Left forelimb (tissue), 1 donor: ENCODE data around the gene LILRB3.
"Not testable (repeated sequence)": the region's sequence is repeated elsewhere in the genome, so short reads cannot be mapped to it uniquely, and the experiment has no call there.

Experiments
- DNase-seq: peaks from one replicate; pipeline ENCODE4 v3.0.0-alpha.2; 2018; ENCODE audit warnings: low spot score

The LILRB3 gene

DNA sequence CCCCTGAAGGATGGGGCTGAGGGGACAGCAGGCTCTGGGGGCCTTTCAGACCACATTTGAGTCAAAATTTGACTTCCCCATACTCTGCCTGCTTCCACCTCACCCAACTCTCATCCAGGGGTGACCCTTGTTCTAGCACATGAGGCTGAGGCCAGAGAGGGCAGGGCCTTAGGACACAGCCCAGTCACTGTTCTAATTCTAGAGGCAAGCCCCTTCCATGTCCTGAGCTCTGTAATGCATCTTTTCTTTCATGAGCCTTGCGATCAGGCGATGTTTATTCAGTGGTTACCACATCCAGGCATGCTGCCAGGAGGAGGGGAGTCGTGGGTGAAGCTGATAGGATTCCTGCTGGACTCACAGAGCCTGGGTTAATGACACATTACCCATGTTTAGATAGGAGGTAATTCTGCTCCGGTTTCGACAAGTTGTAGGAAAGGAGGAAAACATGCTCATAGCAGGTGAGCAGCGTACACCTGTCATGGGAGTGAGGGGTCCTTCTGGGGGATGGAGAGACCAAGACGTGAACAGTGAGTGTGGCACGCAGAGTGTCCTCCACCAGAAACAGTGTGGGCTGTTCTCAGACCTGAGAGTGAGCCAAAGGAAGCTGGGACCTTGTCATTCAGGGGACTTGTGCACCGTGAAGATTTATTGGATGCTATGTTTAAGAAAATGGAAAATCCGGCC, 12.9 kb downstream of the LILRB3 start:
- no peak for DNase-seq

DNA sequence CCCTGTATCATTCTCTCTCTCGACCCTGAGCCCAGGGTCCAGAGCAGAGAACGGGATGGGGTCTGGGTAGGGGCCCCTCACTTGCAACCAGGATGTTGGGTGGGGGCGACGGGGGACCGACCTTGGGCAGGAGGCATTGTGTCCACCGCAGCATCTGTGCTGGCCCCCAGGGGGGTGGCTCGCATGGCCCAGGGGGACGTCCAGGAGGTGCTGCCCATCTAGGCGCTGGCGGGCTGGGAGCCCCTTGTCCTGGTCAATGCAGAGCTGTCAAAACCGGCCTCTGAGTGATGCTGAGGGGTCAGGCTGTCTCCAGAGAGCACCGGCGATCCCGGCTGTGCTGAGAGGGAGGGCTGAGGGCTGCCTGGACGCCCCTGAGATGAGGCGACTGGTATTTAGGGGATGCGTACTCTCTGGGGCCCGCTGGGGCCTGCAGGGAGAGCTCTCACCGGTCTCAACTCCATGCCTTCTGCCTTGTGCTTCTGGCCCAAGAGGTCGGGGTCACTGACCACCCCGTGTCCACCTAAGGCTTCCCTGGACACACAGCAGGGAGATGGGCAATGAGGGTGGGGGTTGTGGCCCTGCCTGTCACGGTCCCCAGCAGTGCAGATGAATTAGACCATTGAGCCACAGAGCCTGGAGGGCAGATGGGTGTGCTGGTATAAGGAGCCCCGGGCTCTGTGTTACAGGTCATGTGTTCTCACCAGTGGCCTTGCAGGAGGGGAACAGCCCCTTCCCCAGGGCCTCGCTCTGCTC, 13.6 kb downstream of the LILRB3 start:
- no peak for DNase-seq

DNA sequence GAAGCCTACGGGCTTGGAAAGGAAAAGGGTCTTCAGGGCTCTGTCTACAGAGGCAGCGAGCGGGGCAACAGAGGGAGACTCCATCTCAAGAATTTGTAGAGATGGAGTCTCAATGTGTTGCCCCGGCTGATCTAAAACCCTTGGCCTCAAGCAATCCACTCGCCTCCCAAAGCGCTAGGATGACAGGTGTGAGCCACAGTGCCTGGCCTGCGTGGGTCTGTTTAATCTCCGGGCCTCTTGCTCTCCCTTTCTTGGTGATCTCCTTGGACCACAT, 14.1 kb downstream of the LILRB3 start:
- DNase-seq, result no peak

GRCh38 chr19:54207983-54208783, 14.6 kb downstream of the LILRB3 start:
- DNase-seq, result no peak

GRCh38 chr19:54207676-54207982, 15.2 kb downstream of the LILRB3 start:
- DNase-seq, result no peak

DNA sequence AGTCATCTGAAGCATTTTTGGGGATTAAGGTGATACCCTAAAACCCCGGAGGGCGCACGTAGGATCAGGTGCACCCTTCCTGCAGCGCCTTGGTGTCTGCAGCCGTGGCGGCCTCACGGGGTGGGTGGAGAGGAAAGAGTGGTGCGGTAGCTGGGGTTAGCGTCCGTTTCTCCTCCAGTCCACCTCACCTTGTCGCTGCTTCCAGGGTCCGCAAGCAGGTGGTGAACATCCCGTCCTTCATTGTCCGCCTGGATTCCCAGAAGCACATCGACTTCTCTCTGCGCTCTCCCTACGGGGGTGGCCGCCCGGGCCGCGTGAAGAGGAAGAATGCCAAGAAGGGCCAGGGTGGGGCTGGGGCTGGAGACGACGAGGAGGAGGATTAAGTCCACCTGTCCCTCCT, 15.6 kb downstream of the LILRB3 start:
- DNase-seq, result not testable (repeated sequence)

DNA sequence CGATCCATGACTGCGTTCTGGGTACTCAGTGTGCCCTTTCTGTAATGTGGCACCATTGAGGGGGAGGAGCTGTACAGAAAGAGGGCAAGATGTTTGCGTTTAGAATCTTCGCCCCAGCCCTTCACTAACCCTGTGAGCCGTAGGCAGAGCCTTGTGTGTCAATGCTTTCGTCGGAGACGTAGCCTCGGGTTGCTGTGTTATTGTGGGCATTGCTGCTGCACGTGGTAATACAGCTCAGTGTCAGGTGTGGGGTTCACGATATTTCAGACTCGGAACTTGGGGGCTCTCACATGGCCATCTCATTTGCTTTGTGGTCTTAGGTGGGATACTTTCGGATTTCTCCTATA, 16.0 kb downstream of the LILRB3 start:
- DNase-seq, result no peak

DNA sequence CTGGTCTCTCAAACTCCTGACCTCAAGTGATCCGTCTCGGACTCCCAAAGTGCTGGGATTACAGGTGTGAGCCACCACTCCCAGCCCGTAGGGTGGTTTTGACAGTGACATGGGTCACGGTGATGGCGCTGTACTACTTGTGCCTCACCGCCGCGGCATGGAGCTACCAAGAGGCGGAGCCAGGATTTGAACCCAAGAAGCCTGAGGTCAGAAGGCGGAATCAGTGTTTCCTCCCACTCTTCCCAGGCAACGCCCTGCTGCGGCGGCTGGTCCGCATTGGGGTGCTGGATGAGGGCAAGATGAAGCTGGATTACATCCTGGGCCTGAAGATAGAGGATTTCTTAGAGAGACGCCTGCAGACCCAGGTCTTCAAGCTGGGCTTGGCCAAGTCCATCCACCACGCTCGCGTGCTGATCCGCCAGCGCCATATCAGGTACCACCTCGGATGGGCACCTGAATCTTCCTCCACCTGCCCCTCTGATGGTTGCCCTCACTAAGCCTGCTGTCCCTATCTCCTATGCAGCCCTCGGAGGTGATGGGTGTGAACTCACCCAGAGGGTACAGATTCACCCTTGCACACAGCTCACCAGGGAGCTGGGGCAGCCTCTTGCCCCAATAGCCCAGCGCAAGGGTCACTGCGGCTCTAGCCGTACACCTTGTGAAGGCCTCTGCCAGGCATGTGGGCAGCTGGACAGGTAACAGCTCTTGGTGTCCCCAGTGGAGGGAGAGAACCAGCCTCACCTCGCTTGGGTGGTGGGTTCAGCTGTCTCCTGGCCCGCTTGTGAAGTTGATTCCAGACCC, 16.6 kb downstream of the LILRB3 start:
- no peak for DNase-seq

GRCh38 chr19:54204767-54205468, 17.9 kb downstream of the LILRB3 start:
- no peak for DNase-seq

DNA sequence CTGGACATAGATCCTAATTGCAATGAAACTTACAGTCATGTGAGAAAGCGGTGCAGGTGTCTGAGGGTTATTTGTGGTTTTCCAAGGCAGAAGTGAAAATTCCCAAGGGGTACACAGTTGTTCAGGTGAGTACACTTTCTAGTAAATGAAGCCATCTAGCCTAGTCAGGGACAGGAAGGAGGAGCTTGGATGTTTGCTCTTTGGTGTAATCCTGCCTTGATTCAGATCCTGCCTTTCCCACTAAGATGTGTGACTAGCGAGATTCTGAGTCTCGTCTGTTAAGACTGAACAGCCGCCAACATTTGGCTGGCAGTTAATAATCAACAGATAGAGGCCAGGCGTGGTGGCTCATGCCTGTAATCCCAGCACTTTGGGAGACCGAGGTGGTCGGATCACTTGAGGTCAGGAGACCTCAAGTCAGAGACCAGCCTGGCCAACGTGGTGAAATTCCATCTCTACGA, 19.6 kb downstream of the LILRB3 start:
- DNase-seq, result no peak

DNA sequence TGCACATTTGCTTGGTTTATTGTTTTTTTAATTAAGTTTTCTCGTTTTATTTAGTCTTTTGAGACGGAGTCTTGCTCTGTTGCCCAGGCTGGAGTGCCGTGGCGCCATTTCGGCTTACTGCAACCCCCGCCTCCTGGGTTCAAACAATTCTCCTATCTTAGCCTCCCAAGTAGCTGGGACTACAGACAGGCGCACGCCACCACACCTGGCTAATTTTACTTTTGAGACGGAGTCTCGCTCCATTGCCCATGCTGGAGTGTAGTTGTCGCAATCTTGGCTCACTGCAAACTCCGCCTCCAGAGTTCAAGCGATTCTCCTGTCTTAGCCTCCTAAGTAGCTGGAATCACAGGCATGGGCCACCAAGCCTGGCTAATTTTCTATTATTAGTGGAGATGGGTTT, 20.8 kb downstream of the LILRB3 start:
- DNase-seq, result no peak

DNA sequence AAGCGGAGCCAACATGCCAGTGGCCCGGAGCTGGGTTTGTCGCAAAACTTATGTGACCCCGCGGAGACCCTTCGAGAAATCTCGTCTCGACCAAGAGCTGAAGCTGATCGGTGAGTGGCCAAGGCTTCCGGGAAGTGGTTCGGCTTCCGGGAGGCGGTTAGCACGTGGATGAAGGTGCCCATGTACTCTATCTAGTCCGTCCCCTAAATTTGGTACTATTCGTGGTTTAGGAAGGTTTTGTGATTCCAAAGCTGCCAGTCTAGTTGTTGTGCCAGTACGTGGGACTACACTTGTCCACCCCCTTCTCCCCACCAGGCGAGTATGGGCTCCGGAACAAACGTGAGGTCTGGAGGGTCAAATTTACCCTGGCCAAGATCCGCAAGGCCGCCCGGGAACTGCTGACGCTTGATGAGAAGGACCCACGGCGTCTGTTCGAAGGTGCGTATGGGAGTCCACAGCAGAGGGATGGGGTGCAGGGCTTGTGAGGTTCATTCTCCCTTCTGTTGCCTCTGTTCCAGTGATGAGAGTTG, 21.6 kb downstream of the LILRB3 start:
- no peak for DNase-seq

DNA sequence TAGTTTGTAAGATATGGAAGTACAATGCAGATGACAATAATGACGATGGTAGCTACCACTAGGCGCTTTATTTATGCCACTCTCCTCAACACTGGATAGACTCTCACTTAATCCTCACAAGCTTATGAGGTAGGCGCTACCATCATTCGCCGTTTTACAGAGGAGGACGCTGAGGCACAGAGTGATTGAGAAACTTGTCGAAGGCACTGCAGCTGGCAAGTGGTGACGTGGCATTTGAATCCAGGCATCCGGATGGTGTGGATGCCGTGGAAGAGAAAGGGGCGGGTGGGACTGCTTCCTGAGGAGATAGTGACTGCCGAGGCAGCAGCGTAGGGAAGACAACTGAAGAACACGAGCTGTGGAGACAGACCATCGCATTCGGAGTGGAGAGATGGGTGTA, 23.4 kb downstream of the LILRB3 start:
- no peak for DNase-seq

- no peak for DNase-seq
Measured at GRCh38 chr19:54197121-54197520, 25.7 kb downstream of the LILRB3 start.

DNA sequence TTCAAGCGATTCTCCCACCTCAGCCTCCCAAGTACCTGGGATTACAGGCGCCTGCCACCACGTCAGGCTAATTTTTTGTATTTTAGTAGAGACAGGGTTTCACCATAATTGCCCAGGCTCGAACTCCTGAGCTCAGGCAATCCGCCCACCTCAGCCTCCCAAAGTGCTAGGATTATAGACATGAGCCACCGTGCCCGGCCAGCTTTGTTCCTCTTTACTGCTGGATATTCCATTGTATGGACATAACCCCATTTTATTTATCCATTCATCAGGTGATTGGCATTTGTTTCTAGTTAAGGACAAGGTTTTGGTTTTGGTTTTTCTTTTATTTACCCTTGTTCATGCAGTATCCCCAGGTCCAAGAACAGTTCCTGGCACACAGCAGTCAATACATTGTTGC, 26.3 kb downstream of the LILRB3 start:
- DNase-seq, result no peak

DNA sequence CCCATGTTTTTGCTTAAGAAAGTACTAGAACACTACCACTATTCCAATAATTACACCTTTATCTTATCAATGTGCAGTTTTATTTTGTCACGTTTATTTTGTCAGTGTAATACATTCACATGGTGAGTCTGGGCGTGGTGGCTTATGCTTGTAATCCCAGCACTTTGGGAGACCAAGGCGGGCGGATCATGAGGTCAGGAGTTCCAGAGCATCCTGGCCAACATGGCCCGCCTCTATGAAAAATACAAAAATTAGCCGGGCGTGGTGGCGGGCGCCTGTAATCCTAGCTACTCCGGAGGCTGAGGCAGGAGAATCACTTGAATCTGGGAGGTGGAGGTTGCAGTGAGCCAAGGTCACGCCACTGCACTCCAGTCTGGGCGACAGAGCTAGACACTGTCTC, 28.3 kb downstream of the LILRB3 start:
- DNase-seq, result not testable (repeated sequence)

DNA sequence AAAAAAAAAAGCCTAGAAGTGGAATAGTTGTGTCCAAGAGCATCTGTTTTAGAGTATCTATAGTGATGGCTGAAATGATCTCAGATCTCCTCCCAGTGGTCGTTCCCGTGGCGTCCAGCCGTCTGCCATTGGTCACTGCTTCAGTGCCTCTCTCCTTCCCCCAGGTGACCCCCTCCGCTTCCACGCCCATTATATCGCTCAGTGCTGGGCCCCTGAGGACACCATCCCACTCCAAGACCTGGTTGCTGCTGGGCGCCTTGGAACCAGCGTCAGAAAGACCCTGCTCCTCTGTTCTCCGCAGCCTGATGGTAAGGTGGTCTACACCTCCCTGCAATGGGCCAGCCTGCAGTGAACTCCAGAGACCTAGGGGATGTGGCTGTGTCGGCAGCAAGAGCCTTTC, 29.8 kb downstream of the LILRB3 start:
- no peak for DNase-seq

- no peak for DNase-seq
Measured at GRCh38 chr19:54191811-54192453, 30.9 kb downstream of the LILRB3 start.

- DNase-seq, result no peak
Measured at GRCh38 chr19:54191011-54191810, 31.6 kb downstream of the LILRB3 start, which contains the start of gene TSEN34. Gene TSEN34 (plus strand): TSS chr19:54191308. CDS start chr19:54191365, 57 bp downstream.

DNA sequence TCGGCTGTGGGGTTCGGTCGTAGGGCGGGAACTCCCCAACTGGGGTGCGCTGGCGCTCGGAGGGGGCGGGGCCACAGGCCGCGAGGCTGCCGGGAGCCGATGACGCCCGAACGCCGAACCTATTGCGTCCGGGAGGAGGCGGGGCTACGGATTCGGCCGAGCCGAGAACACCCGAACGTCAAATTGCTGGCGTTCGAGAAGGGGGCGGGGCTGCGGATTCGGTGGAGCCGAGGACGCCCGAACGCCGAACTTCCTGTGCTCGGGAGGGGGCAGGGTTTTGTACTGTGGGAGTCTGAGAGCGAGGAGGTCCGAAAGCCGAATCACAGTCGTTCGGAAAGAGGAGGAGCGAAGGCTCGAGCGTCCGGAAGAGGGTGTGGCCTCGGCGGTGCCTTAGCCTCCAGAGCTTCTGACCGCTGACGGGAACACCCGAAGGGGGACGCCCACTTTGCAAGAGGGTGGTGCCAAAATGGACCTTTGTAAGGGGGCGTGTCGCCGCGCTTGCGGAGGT, 32.2 kb downstream of the LILRB3 start:
- DNase-seq, result peak; percentile 100
